22Rv1 (cell line): Measurements from ENCODE around the gene ANO9.

Experiments
- ZFX ChIP-seq: fragments of 450-650 bp; IDR thresholded peaks from 2 replicates; pipeline ENCODE4 v1.6.1; 2017; ENCODE audit warnings: antibody characterized with exemption, borderline replicate concordance
- TF ChIP-seq, protein P1 (sequence below): fragments of 450-650 bp; IDR thresholded peaks from 2 replicates; pipeline ENCODE4 v1.5.1; 2017; ENCODE audit warnings: mild to moderate bottlenecking

DNA sequence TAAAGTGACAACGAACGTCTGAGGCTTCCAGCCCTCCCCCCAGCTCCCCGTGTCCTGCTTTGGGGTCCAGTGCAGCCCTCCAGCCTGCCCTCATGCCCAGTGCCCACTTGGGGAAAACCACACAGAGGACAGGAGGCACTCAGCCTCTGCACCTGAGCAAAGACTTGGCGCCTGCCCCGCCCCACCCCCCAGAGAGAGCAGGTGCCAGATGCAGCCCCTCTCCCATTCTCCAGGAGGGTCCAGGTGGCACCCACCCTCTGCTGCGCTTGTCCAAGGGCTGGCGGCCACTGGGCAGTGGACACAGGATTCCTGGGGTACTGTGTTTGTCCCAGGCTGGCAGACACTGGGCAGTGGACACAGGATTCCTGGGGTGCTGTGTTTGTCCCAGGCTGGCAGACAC is 49.5 kb upstream of the ANO9 start:
- TF ChIP-seq, protein P1, sequence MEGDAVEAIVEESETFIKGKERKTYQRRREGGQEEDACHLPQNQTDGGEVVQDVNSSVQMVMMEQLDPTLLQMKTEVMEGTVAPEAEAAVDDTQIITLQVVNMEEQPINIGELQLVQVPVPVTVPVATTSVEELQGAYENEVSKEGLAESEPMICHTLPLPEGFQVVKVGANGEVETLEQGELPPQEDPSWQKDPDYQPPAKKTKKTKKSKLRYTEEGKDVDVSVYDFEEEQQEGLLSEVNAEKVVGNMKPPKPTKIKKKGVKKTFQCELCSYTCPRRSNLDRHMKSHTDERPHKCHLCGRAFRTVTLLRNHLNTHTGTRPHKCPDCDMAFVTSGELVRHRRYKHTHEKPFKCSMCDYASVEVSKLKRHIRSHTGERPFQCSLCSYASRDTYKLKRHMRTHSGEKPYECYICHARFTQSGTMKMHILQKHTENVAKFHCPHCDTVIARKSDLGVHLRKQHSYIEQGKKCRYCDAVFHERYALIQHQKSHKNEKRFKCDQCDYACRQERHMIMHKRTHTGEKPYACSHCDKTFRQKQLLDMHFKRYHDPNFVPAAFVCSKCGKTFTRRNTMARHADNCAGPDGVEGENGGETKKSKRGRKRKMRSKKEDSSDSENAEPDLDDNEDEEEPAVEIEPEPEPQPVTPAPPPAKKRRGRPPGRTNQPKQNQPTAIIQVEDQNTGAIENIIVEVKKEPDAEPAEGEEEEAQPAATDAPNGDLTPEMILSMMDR: no peak
- no peak for TF ChIP-seq ZFX
